Measurements from ENCODE around the gene EXT2. TPM values are rescaled to one million over a fixed set of nuclear protein-coding genes. Genes with fewer than 3 reads are reported as not detected.

The EXT2 gene
- total RNA-seq, 1 experiment from 2014 or later, result 42.8 TPM

DNA sequence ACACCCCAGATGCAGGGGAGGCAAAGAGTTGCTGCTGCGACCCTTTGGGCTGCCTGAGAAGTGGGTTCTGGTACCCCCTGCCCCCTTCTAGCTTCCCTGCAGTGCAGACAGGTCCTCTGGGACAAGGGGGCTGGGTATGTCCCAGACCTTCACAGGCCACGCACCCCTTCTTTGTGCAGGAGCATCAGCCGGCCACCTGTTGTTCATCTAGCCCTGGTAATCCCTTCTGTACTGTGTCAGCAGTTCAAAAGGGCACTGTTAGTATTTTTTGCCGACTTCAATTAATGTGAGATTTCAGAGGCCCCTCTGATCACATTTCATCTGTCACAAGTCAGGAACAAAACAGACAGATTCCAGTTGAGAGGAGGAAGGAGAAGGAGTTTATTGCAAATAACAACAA is 164.6 kb downstream of the EXT2 start:
- H3K9me2 ChIP-seq (ENCODE audit: insufficient read depth), result no peaks in the 10 kb centered on the region
- H3K9me3 ChIP-seq (ENCODE audit: control insufficient read depth in 1 of 2, insufficient read depth in 1 of 2, low read depth in 1 of 2, low read length in 2 of 2), result no peaks in the 10 kb centered on the region
- CTCF ChIA-PET, result no interaction called here
- no peak overlapping the region for H3K27ac ChIP-seq (ENCODE audit: low read depth, low read length)
- intact Hi-C loops (cut with micrococcal nuclease), result no loop called here
- DNase-seq (ENCODE audit: low read depth, low spot score), result no peak
- ATAC-seq, result no peak
- H3K4me2 ChIP-seq (ENCODE audit: low read length), result no peak overlapping the region
- H3K36me3 ChIP-seq (ENCODE audit: control insufficient read depth in 1 of 2, insufficient read depth in 2 of 2, low read length in 2 of 2), result no peaks in the 10 kb centered on the region
- H2AFZ ChIP-seq (ENCODE audit: low read depth, low read length, poor library complexity, severe bottlenecking), result no peak overlapping the region
- H3K4me1 ChIP-seq (ENCODE audit: control insufficient read depth in 1 of 2, insufficient read depth in 2 of 2, low read length in 2 of 2), result no peaks in the 10 kb centered on the region
- no peaks in the 10 kb centered on the region for H3K27me3 ChIP-seq (ENCODE audit: insufficient read depth, low read length)
- RAD21 ChIA-PET (ENCODE audit: low non-redundant PET in 1 of 2, low total read pairs in 2 of 2, uncharacterized antibody in 2 of 2, unreplicated experiment in 2 of 2), result no interaction called here
- POLR2A ChIA-PET, result no interaction called here
- no peak overlapping the region for H3K4me3 ChIP-seq (replicated peaks in 1 of 2; ENCODE audit: low read depth in 1 of 2, low read length in 2 of 2)
- H3K9ac ChIP-seq (ENCODE audit: low read length), result no peak overlapping the region
- TF ChIP-seq ZFX (IDR thresholded peaks at IDR 0.05), result no peak
- TF ChIP-seq EZH2 (IDR thresholded peaks at IDR 0.05), result no peak
- no peak for TF ChIP-seq SRF (IDR thresholded peaks at IDR 0.05; ENCODE audit: low read depth)
- TF ChIP-seq TCF7L2 (IDR thresholded peaks at IDR 0.05; ENCODE audit: borderline replicate concordance, extremely low read depth, insufficient read depth, insufficient read length), result no peak
- no peak for TF ChIP-seq ATF3 (IDR thresholded peaks at IDR 0.05)
- TF ChIP-seq, protein P1, sequence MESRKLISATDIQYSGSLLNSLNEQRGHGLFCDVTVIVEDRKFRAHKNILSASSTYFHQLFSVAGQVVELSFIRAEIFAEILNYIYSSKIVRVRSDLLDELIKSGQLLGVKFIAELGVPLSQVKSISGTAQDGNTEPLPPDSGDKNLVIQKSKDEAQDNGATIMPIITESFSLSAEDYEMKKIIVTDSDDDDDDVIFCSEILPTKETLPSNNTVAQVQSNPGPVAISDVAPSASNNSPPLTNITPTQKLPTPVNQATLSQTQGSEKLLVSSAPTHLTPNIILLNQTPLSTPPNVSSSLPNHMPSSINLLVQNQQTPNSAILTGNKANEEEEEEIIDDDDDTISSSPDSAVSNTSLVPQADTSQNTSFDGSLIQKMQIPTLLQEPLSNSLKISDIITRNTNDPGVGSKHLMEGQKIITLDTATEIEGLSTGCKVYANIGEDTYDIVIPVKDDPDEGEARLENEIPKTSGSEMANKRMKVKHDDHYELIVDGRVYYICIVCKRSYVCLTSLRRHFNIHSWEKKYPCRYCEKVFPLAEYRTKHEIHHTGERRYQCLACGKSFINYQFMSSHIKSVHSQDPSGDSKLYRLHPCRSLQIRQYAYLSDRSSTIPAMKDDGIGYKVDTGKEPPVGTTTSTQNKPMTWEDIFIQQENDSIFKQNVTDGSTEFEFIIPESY (IDR thresholded peaks at IDR 0.05; ENCODE audit: extremely low read depth, insufficient replicate concordance, low read length), result no peak
- TF ChIP-seq, protein P2, sequence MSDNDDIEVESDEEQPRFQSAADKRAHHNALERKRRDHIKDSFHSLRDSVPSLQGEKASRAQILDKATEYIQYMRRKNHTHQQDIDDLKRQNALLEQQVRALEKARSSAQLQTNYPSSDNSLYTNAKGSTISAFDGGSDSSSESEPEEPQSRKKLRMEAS (IDR thresholded peaks at IDR 0.05), result no peak
- TF ChIP-seq, protein P3, sequence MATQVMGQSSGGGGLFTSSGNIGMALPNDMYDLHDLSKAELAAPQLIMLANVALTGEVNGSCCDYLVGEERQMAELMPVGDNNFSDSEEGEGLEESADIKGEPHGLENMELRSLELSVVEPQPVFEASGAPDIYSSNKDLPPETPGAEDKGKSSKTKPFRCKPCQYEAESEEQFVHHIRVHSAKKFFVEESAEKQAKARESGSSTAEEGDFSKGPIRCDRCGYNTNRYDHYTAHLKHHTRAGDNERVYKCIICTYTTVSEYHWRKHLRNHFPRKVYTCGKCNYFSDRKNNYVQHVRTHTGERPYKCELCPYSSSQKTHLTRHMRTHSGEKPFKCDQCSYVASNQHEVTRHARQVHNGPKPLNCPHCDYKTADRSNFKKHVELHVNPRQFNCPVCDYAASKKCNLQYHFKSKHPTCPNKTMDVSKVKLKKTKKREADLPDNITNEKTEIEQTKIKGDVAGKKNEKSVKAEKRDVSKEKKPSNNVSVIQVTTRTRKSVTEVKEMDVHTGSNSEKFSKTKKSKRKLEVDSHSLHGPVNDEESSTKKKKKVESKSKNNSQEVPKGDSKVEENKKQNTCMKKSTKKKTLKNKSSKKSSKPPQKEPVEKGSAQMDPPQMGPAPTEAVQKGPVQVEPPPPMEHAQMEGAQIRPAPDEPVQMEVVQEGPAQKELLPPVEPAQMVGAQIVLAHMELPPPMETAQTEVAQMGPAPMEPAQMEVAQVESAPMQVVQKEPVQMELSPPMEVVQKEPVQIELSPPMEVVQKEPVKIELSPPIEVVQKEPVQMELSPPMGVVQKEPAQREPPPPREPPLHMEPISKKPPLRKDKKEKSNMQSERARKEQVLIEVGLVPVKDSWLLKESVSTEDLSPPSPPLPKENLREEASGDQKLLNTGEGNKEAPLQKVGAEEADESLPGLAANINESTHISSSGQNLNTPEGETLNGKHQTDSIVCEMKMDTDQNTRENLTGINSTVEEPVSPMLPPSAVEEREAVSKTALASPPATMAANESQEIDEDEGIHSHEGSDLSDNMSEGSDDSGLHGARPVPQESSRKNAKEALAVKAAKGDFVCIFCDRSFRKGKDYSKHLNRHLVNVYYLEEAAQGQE (IDR thresholded peaks at IDR 0.05; ENCODE audit: low read depth), result no peak
- no peak for TF ChIP-seq EZH2phosphoT487 (IDR thresholded peaks at IDR 0.05; ENCODE audit: borderline replicate concordance)
- no peak for TF ChIP-seq SIN3A (IDR thresholded peaks at IDR 0.05; ENCODE audit: low read depth)
- TF ChIP-seq ZNF274 (IDR thresholded peaks at IDR 0.05; ENCODE audit: low read depth, low read length), result no peak
- TF ChIP-seq JUND (IDR thresholded peaks at IDR 0.05), result no peak
- TF ChIP-seq POLR2AphosphoS5 (IDR thresholded peaks at IDR 0.05; ENCODE audit: low read depth, low read length), result no peak
- TF ChIP-seq ELF1 (IDR thresholded peaks at IDR 0.05; ENCODE audit: borderline replicate concordance, low read depth), result no peak
- no peak for TF ChIP-seq POLR2A (IDR thresholded peaks at IDR 0.05; ENCODE audit: borderline replicate concordance, extremely low read depth, insufficient read depth, insufficient read length)
- TF ChIP-seq RAD21 (IDR thresholded peaks at IDR 0.05; ENCODE audit: low read depth), result no peak
- no peak for TF ChIP-seq EGR1 (IDR thresholded peaks at IDR 0.05; ENCODE audit: low read depth)
- TF ChIP-seq YY1 (IDR thresholded peaks at IDR 0.05; ENCODE audit: extremely low read depth, insufficient replicate concordance, low read depth, low read length), result no peak
- no peaks in the 10 kb centered on the region for H4K20me1 ChIP-seq (ENCODE audit: insufficient read depth)
- no TSS peak for BruUV-seq (replicated peaks)
- no peaks in the 10 kb centered on the region for H3K79me2 ChIP-seq (ENCODE audit: insufficient read depth, low read length)
